Epithelial cell of esophagus (primary cell): ENCODE measurements around the gene DDX20.
"Not testable (repeated sequence)": the region's sequence is repeated elsewhere in the genome, so short reads cannot be mapped to it uniquely, and the experiment has no call there.

ENCODE experiments used
- DNase-seq: peaks from one replicate; pipeline ENCODE4 v3.0.0; 2010; ENCODE audit warnings: low read depth
- H3K4me3 ChIP-seq: 2 replicates; pipeline ENCODE4 v1.5.1; 2011; ENCODE audit warnings: mild to moderate bottlenecking, low read length, control low read depth
- TF ChIP-seq, protein P1 (sequence below): IDR thresholded peaks from 2 replicates; pipeline ENCODE4 v1.5.1; 2011; ENCODE audit warnings: low read depth, mild to moderate bottlenecking, low read length, control low read depth, inconsistent platforms; ENCODE audit not compliant: insufficient read depth; ENCODE audit errors: missing control alignments

Gene DDX20

GRCh38 chr1:111736548-111737215, 19.0 kb upstream of the DDX20 start:
- H3K4me3 ChIP-seq = no peak overlapping the region
- DNase-seq = no peak
- TF ChIP-seq, protein P1, sequence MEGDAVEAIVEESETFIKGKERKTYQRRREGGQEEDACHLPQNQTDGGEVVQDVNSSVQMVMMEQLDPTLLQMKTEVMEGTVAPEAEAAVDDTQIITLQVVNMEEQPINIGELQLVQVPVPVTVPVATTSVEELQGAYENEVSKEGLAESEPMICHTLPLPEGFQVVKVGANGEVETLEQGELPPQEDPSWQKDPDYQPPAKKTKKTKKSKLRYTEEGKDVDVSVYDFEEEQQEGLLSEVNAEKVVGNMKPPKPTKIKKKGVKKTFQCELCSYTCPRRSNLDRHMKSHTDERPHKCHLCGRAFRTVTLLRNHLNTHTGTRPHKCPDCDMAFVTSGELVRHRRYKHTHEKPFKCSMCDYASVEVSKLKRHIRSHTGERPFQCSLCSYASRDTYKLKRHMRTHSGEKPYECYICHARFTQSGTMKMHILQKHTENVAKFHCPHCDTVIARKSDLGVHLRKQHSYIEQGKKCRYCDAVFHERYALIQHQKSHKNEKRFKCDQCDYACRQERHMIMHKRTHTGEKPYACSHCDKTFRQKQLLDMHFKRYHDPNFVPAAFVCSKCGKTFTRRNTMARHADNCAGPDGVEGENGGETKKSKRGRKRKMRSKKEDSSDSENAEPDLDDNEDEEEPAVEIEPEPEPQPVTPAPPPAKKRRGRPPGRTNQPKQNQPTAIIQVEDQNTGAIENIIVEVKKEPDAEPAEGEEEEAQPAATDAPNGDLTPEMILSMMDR = no peak

DNA sequence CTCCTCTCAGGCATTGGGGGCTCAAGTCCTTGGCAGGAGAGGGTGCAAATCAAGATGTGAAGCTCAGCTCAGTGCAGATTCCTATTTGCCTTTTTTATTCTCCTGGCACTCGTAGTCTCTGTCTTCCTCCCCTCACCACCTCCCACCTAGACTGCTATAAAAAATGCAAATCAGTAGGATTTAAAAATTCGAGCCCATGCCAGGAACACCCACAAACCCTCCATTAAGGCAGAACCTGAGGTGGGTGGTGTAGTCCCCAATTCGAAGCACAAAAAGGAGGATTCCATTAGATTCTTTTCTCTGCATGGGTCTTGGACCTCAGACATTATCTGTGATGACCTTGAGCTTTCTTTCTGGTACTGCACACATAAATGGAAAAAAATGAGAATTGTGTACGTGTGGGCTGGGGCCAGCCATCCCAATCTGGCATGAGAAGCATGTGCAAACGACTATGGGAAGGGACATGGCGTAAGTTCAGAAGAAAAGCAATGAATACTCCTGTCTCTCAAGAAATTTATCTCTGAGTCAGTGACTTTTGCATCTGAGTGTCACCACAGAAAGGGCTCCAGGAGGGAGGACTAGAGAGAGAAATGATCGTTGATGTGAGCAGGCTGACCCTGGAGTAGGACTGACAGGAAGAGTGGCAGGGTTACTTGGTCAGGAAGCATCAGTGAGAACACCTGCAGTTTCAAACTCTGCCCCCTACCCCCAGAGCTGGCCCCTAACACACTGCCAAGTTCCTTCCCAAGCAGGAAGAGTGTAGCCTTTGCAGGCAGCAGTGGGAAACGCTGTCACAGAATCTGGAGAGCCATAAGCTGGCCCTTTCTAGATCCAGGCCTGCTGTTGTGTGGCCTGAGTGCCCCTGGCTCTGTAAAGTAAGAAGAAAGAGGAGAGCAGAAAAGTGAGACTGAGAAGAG, 18.2 kb upstream of the DDX20 start:
- peak overlapping the region; percentile 66 for H3K4me3 ChIP-seq
- TF ChIP-seq, protein P1 = no peak
- DNase-seq = no peak

DNA sequence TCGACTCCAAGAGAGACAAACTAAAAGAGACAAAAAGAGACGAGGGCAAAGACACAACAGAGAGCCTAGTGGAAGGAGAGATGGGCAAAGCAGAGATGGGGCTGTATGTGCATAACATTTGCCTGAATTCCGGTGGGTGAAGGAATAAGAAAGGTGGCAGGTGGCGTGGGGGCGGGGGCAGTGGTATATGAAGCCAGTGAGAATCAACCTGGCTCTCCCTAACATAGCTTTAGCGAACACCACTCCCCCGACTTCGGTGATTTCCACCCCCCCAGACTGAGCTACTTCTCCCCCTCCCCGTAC, 17.6 kb upstream of the DDX20 start:
- H3K4me3 ChIP-seq = peak overlapping the region; percentile 66
- TF ChIP-seq, protein P1 = no peak
- no peak for DNase-seq

GRCh38 chr1:111738436-111739193, 17.1 kb upstream of the DDX20 start:
- peak overlapping the region; percentile 66 for H3K4me3 ChIP-seq
- DNase-seq = peak; percentile 93
- TF ChIP-seq, protein P1 = no peak

GRCh38 chr1:111739194-111739924, 16.3 kb upstream of the DDX20 start, which contains the start of gene INKA2:
INKA2 (minus strand) TSS chr1:111739395; CDS start chr1:111739242, 153 bp downstream.
- H3K4me3 ChIP-seq = peak within 1 kb of the TSS; percentile 66
- TF ChIP-seq, protein P1 = no peak
- DNase-seq = peak; percentile 93

DNA sequence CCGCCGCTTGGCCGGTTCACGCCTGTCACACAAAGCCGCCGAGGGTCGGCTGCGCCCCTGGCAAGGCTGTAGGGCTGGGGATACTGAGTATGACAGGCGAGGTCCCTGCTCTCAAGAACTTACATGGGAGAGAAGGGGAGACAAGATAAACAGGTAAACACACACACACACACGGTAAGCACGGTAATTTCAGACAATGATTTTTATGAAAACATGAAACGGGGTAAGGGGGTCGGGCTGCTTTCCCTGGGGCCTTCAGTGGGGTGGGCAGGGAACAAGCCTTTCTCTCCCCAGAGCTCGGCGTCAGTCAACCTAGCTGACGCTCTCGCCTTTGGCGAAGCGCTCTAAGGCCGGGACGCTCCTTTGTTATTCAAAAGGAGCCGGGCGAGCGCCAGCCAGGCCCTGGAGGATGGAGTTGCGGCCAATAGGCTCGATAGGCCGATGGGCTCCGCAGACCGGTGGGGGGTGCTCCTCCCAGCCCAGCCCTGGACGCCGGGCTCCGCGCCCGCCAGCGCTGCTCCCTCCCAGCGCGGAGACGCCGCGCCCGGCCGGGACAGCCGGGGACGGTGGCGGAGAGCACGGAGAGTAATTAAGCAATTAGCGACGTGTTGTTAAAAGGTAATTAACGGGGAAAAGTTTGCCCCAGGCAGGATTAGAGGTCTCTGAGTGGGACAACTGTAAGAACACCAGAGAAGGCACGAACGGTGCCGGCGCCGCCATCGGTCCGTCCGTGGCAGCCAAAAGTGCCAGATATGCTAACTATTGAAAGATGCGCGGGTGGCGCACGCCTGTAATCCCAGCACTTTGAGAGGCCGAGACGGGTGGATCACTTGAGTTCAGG, 15.6 kb upstream of the DDX20 start:
- TF ChIP-seq, protein P1 = no peak
- DNase-seq = peak; percentile 61
- H3K4me3 ChIP-seq = peak overlapping the region; percentile 66

GRCh38 chr1:111742292-111742691, 13.4 kb upstream of the DDX20 start:
- not testable (repeated sequence) for DNase-seq, H3K4me3 ChIP-seq
